IPS-20b (cell line): ENCODE results near the gene TIGD7.

Experiments used
- H3K27ac ChIP-seq: one replicate; pipeline ENCODE4 v1.5.1; 2013; ENCODE audit warnings: low read length
- H3K27me3 ChIP-seq: 2 replicates; pipeline ENCODE4 v1.6.1; 2013; ENCODE audit warnings: mild to moderate bottlenecking, low read length, inconsistent platforms; ENCODE audit not compliant: insufficient read depth
- H3K36me3 ChIP-seq: 2 replicates; pipeline ENCODE4 v1.6.1; 2013; ENCODE audit warnings: low read depth, mild to moderate bottlenecking, inconsistent platforms, low read length, moderate library complexity; ENCODE audit not compliant: insufficient read depth
- H3K4me1 ChIP-seq: 2 replicates; pipeline ENCODE4 v1.6.1; 2013; ENCODE audit warnings: mild to moderate bottlenecking, control low read depth, inconsistent platforms, low read length, moderate library complexity; ENCODE audit not compliant: insufficient read depth
- H3K4me3 ChIP-seq: 2 replicates; pipeline ENCODE4 v1.5.1; 2013; ENCODE audit warnings: mild to moderate bottlenecking, low read length, inconsistent platforms
- H3K9ac ChIP-seq: 2 replicates; pipeline ENCODE4 v1.6.1; 2013; ENCODE audit warnings: low read depth, mild to moderate bottlenecking, inconsistent platforms, low read length, moderate library complexity
- H3K9me3 ChIP-seq: 2 replicates; pipeline ENCODE4 v1.6.1; 2013; ENCODE audit warnings: mild to moderate bottlenecking, low read depth, low read length, inconsistent platforms; ENCODE audit not compliant: insufficient read depth

The TIGD7 gene, protein sequence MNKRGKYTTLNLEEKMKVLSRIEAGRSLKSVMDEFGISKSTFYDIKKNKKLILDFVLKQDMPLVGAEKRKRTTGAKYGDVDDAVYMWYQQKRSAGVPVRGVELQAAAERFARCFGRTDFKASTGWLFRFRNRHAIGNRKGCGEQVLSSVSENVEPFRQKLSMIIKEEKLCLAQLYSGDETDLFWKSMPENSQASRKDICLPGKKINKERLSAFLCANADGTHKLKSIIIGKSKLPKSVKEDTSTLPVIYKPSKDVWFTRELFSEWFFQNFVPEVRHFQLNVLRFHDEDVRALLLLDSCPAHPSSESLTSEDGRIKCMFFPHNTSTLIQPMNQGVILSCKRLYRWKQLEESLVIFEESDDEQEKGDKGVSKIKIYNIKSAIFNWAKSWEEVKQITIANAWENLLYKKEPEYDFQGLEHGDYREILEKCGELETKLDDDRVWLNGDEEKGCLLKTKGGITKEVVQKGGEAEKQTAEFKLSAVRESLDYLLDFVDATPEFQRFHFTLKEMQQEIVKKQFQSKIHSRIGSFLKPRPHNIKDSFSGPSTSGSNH

DNA sequence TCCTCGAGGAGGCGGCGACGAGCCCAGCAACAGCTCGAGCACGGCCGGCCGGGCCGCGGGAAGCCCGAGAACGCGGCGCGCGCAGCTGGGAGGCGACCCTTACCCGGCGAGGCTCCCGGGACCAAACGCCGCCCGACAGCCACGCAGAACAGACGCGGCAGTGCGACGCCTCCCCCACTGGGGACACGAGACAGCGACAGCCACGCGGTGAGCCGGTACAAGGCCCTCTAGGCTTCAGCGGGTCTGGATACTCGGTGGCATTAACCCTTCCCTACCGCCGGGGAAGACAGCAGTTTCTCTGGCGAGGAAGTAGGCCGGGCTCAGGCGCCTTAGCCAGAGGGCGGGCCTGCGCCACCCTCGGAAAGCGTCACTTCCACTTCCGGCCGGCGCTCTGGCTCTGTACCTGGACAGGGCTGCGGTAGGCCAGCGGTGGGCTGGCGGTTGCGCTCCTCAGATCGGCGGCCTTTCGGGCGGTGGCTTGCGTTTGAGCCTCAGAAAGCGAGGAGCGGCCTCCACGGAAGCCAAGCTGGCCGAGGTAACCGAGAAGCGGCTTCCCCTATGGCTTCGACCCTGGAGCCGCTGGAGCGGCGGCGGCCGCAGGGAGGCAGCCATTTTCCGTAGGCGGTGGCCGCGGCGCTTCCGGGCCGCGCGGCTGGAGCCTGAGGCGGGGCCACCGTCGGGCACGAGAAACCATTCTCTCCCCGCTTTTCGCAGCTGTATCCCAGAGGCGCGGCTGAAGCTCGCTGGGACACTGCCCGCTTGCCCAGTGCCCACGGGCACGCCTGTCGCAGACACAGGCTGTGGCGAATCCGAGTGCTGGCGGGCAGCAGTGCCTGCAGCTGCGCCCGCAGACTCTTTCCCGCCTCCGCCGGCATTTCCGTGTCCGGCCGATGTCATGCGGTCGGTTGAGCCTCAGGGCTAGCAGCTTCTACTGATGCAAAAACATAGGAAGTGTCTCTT is at the start of gene TIGD7, which contains the start of gene ZNF75A:
TSS of gene TIGD7 (minus strand) at position 322 of the 960 bp plus-strand sequence. CDS start 4,816 bp downstream, outside the sequence.
TSS of gene ZNF75A (plus strand) at position 389 of the 960 bp plus-strand sequence. CDS start 2,932 bp downstream, outside the sequence.
- peaks cover 75% of the 10 kb centered on the region for H3K9me3 ChIP-seq
- H3K4me1 ChIP-seq, result no peaks in the 10 kb centered on the region
- H3K9ac ChIP-seq, result peak within 1 kb of the TSS; percentile 83
- peaks cover 8% of the 10 kb centered on the region for H3K27me3 ChIP-seq
- no peak within 1 kb of the TSS for H3K27ac ChIP-seq
- peaks cover 42% of the 10 kb centered on the region for H3K36me3 ChIP-seq
- peak within 1 kb of the TSS; percentile 87 for H3K4me3 ChIP-seq

DNA sequence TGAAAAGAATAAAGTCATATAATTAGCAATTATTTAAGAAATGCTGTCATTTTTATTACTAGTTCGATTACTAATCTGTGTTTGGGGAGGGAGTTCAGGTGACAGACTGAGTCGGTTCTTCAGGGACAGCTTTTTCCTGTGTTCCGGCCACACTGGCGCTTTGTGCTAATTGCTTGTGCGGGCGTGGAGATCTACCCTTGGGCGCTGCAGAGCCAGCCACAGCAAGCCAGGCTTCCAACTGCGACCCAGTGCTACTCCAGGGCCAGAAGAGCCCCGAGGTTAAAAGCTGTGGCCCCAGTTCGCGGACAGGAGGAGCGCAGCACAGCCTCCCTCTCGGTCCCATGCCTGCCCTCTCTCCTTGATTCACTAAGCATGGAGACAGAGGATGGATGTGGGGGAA is 43.9 kb upstream of the TIGD7 start:
- Histone ChIP-seq H3K4me3 (no peak overlapping the region), H3K36me3 (no peaks in the 10 kb centered on the region), H3K4me1 (no peaks in the 10 kb centered on the region), H3K27me3 (no peaks in the 10 kb centered on the region), H3K9me3 (peaks cover 10% of the 10 kb centered on the region), H3K27ac (no peak overlapping the region), H3K9ac (no peak overlapping the region)

DNA sequence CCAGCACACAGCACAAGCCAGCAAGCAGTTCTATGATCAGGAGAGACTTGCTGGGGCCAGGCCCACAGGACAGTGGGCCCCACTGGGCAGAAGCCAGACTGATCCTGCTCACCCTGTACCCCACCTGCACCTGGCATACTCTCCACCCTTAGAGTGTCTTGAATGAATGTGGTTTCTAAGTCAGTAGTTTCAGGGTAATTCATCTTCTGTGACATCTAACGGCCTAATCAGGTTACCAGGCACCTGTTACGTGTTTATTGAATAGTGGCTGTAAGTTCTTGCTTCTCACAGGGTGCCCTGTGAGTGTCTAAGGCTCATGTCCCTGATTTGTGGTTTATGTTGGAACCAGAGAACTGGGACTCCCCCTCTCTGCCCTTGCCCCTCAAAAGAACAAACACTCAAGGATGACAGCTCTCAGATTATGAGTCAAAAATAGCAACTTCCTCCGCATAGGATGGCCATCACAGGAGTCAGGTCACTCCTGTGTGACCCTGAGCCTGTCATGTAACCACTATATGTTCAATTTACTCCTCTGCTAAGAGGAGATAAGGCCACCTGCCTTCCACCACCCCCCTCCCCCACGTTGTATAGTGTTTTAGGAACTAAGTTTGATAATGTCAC is 43.4 kb upstream of the TIGD7 start:
- H3K9me3 ChIP-seq, result peaks cover 15% of the 10 kb centered on the region
- no peaks in the 10 kb centered on the region for H3K27me3 ChIP-seq

DNA sequence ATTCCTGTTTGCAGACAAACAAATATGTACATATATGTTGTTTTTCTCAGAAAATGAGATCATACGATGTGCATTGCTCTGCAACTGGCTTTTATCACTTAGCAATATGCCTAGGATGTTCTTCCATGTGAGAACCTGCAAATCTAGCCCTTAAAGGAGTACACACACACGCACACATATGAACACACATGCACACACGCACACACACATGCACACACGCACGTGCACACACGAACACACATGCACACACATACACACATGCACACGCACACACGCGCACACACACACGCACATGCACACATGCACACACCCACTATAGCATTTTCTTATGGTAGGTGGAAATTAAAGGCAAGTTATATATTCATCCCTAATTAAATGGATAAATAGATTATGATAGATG is 42.4 kb upstream of the TIGD7 start:
- H3K4me1 ChIP-seq, result no peaks in the 10 kb centered on the region
- H3K36me3 ChIP-seq, result no peaks in the 10 kb centered on the region
- H3K27ac ChIP-seq, result no peak overlapping the region
- H3K4me3 ChIP-seq, result no peak overlapping the region
- peaks cover 15% of the 10 kb centered on the region for H3K9me3 ChIP-seq
- no peaks in the 10 kb centered on the region for H3K27me3 ChIP-seq
- H3K9ac ChIP-seq, result no peak overlapping the region

More for the DNA sequence above, 43.4 kb upstream of the TIGD7 start:
- Histone ChIP-seq H3K27ac (no peak overlapping the region), H3K9ac (no peak overlapping the region), H3K4me1 (no peaks in the 10 kb centered on the region), H3K36me3 (no peaks in the 10 kb centered on the region), H3K4me3 (no peak overlapping the region)

DNA sequence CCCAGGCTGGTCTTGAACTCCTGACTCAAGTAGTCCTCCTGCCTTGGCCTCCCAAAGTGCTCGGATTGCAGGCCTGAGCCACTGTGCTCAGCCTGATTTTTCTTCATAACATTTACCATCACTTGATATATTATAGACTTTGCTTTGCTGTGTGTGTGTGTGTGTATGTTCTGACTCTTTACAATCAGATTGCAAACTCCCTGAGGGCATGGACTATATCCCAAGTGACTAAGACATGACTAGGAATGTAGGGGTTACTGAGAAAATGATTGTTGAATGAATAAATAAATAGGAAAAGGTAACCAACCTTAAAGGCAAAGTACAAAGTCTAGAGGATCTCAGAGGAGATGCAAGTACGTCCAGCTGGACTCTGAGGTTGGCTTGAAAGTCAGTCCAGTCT is 40.8 kb upstream of the TIGD7 start:
- Histone ChIP-seq H3K27me3 (no peaks in the 10 kb centered on the region), H3K9ac (no peak overlapping the region), H3K4me1 (no peaks in the 10 kb centered on the region), H3K36me3 (no peaks in the 10 kb centered on the region), H3K9me3 (peaks cover 24% of the 10 kb centered on the region), H3K4me3 (no peak overlapping the region), H3K27ac (no peak overlapping the region)

DNA sequence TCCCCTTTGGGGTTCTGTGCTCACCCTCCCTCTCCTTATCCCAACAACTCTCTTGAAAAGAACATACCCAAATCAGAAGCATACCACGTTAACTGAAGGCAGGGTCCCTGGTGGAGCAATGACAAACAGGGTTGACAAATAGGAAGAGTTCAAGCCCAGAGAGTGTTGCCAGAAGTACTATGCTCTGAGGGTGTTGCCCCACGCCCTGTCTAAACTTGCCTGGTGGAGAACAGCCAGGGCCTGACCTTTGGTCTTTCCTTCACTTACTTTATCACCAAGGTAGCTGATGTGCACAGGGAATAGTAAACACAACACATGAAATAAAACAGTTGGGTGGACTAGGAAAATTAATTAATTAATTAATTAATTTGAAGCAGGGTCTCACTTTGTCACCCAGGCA is 23.4 kb upstream of the TIGD7 start:
- no peak overlapping the region for H3K4me3 ChIP-seq
- H3K27me3 ChIP-seq, result peaks cover 3% of the 10 kb centered on the region; the same call in 1 of the 2 replicates
- H3K9ac ChIP-seq, result no peak overlapping the region
- H3K36me3 ChIP-seq, result no peaks in the 10 kb centered on the region
- H3K9me3 ChIP-seq, result peaks cover 29% of the 10 kb centered on the region; the same call in 1 of the 2 replicates
- no peak overlapping the region for H3K27ac ChIP-seq
- no peaks in the 10 kb centered on the region for H3K4me1 ChIP-seq

DNA sequence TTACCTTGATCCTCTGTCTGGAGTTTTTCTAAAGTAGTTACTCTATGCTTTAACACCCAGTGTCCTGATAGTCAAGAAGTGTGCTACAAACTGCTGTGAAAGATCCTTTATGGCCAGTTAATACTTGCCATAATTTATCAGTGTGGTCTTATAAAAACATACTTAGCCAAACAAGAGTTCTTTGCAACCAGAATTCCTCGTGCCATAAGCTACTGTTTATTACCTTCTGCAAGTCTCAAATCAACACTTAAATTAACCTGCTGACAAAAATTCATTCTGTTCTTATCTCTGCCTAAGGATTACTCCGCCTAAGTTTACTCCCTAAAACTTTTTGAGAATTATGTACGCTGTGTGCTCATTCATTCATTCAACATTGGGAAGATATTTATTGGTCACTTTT is 22.9 kb upstream of the TIGD7 start:
- peaks cover 3% of the 10 kb centered on the region; the same call in 1 of the 2 replicates for H3K27me3 ChIP-seq
- H3K27ac ChIP-seq, result no peak overlapping the region
- no peak overlapping the region for H3K9ac ChIP-seq
- H3K36me3 ChIP-seq, result no peaks in the 10 kb centered on the region
- no peak overlapping the region for H3K4me3 ChIP-seq
- H3K4me1 ChIP-seq, result no peaks in the 10 kb centered on the region
- peaks cover 33% of the 10 kb centered on the region for H3K9me3 ChIP-seq

DNA sequence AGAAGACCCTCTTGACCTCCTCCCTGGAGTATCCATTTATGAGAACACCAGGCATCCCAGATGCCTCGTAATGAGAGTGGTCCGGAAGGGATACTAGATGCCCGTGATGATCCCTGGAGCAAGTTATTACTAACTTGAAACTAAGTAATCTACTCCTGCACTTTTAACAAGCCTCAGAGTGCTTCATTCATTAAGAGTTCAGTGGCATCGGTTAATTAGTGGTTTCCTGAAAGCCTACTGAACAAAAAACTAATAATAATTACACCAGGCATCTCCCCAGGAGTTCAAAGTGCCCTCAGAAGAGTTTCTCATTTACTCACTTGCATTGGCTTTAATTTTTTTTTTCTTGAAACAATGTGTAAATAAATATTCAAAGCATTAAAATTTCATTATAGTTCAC is 22.3 kb upstream of the TIGD7 start:
- peaks cover 33% of the 10 kb centered on the region for H3K9me3 ChIP-seq
- H3K36me3 ChIP-seq, result no peaks in the 10 kb centered on the region
- peaks cover 3% of the 10 kb centered on the region; the same call in 1 of the 2 replicates for H3K27me3 ChIP-seq
- H3K4me1 ChIP-seq, result no peaks in the 10 kb centered on the region
- H3K4me3 ChIP-seq, result no peak overlapping the region
- H3K9ac ChIP-seq, result no peak overlapping the region
- no peak overlapping the region for H3K27ac ChIP-seq

DNA sequence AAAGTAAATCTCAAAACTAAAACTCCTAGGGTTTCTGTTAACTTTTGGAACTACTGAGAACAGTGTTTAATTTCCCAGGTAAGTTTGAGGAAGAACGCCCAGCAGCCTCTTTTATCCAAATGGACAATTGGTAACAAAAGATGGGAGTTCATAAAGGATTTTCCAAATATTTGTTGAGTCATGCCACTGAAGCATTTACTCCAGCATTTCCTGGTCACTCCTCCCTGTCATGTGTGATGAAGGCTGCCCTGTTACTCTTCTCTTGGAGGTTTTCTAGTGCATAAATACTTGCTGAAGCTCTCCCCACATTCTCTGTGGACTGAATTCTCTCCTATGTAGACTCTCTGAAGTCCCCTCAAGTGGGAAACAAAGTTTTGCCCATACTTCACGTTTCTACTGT is 16.6 kb upstream of the TIGD7 start:
- no peak overlapping the region for H3K27ac ChIP-seq

DNA sequence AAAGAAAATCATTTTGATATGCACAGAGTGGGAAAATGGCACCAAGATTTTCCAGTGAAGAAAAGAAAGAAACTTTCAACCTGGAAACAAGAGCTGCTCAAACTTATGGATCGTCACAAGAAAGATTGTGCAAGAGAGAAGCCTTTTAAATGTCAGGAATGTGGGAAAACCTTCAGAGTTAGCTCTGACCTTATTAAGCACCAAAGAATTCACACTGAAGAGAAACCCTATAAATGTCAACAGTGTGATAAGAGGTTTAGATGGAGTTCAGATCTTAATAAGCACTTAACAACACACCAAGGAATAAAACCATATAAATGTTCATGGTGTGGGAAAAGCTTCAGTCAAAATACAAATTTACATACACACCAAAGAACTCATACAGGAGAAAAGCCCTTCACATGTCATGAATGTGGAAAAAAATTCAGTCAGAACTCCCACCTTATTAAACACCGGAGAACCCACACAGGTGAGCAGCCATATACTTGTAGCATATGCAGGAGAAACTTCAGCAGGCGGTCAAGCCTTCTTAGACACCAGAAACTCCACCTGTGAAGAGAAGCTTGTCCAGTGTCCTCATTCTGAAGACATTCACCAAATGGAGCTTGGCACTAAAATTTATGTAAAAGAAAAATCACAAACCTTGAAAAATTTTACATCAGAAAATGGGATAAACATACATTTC is 12.2 kb upstream of the TIGD7 start:
- H3K27ac ChIP-seq, result no peak overlapping the region
- H3K4me1 ChIP-seq, result no peaks in the 10 kb centered on the region
- H3K9me3 ChIP-seq, result peaks cover 90% of the 10 kb centered on the region
- peaks cover 65% of the 10 kb centered on the region for H3K36me3 ChIP-seq
- no peaks in the 10 kb centered on the region for H3K27me3 ChIP-seq
- peak overlapping the region; percentile 47; the same call in 1 of the 2 replicates for H3K4me3 ChIP-seq
- no peak overlapping the region for H3K9ac ChIP-seq

More for the DNA sequence above, 16.6 kb upstream of the TIGD7 start:
- no peaks in the 10 kb centered on the region for H3K27me3 ChIP-seq
- H3K9me3 ChIP-seq, result peaks cover 66% of the 10 kb centered on the region
- no peak overlapping the region for H3K4me3 ChIP-seq
- peaks cover 21% of the 10 kb centered on the region for H3K36me3 ChIP-seq
- no peaks in the 10 kb centered on the region for H3K4me1 ChIP-seq
- H3K9ac ChIP-seq, result no peak overlapping the region
